Measurements from ENCODE around the gene NAT8L. TPM values are rescaled to one million over a fixed set of nuclear protein-coding genes. Genes with fewer than 3 reads are reported as not detected.

Gene NAT8L
- total RNA-seq, 1 donor from 2014 or later, result under 0.01 TPM

GRCh38 chr4:2063557-2064275 lies 4.6 kb downstream of the NAT8L start:
- no peak for DNase-seq (ENCODE audit: low read depth in 2 of 2)

- no peak for DNase-seq (ENCODE audit: low read depth in 2 of 2)
Measured at GRCh38 chr4:2064276-2064991, 5.3 kb downstream of the NAT8L start.

GRCh38 chr4:2065106-2065930 lies 6.2 kb downstream of the NAT8L start:
- DNase-seq (ENCODE audit: low read depth in 2 of 2), result no peak

GRCh38 chr4:2066011-2066551 lies 7.0 kb downstream of the NAT8L start:
- DNase-seq (ENCODE audit: low read depth in 2 of 2), result no peak

- no peak for DNase-seq (ENCODE audit: low read depth in 2 of 2)
Measured at GRCh38 chr4:2066571-2067445, 7.7 kb downstream of the NAT8L start.

GRCh38 chr4:2067446-2068197 lies 8.5 kb downstream of the NAT8L start:
- no peak for DNase-seq (ENCODE audit: low read depth in 2 of 2)

GRCh38 chr4:2068198-2068470 lies 9.0 kb downstream of the NAT8L start:
- no peak for DNase-seq (ENCODE audit: low read depth in 2 of 2)

GRCh38 chr4:2068566-2068965 lies 9.4 kb downstream of the NAT8L start:
- no peak for DNase-seq (ENCODE audit: low read depth in 2 of 2)

- DNase-seq (ENCODE audit: low read depth in 2 of 2), result no peak
Measured at GRCh38 chr4:2069161-2069971, 10.2 kb downstream of the NAT8L start.

GRCh38 chr4:2069986-2070385 lies 10.9 kb downstream of the NAT8L start:
- no peak for DNase-seq (ENCODE audit: low read depth in 2 of 2)

- no peak for DNase-seq (ENCODE audit: low read depth in 2 of 2)
Measured at GRCh38 chr4:2070421-2071251, 11.5 kb downstream of the NAT8L start.

- no peak for DNase-seq (ENCODE audit: low read depth in 2 of 2)
Measured at GRCh38 chr4:2071252-2071911, 12.3 kb downstream of the NAT8L start.

- no peak for DNase-seq (ENCODE audit: low read depth in 2 of 2)
Measured at GRCh38 chr4:2071912-2072867, 13.1 kb downstream of the NAT8L start.

- no peak for DNase-seq (ENCODE audit: low read depth in 2 of 2)
Measured at GRCh38 chr4:2072971-2073807, 14.1 kb downstream of the NAT8L start.

GRCh38 chr4:2073808-2074481 lies 14.8 kb downstream of the NAT8L start:
- no peak for DNase-seq (ENCODE audit: low read depth in 2 of 2)

GRCh38 chr4:2074588-2074987 lies 15.5 kb downstream of the NAT8L start:
- no peak for DNase-seq (ENCODE audit: low read depth in 2 of 2)
